Lower leg skin (tissue), 3 donors: ENCODE measurements around the gene RAB11FIP4.

Experiments
- CTCF ChIP-seq, 3 donors: fragments of 450-650 bp; IDR thresholded peaks; one replicate each; pipeline ENCODE4 v1.5.1; 2016; ENCODE audit warnings: antibody characterized with exemption in 3 of 3, mild to moderate bottlenecking in 3 of 3, moderate library complexity in 2 of 3
- POLR2A ChIP-seq, 2 donors: fragments of 450-650 bp; IDR thresholded peaks; one replicate each; pipeline ENCODE4 v1.6.1; 2016 to 2017; ENCODE audit warnings: antibody characterized with exemption in 2 of 2, mild to moderate bottlenecking in 1 of 2, moderate library complexity in 1 of 2

DNA sequence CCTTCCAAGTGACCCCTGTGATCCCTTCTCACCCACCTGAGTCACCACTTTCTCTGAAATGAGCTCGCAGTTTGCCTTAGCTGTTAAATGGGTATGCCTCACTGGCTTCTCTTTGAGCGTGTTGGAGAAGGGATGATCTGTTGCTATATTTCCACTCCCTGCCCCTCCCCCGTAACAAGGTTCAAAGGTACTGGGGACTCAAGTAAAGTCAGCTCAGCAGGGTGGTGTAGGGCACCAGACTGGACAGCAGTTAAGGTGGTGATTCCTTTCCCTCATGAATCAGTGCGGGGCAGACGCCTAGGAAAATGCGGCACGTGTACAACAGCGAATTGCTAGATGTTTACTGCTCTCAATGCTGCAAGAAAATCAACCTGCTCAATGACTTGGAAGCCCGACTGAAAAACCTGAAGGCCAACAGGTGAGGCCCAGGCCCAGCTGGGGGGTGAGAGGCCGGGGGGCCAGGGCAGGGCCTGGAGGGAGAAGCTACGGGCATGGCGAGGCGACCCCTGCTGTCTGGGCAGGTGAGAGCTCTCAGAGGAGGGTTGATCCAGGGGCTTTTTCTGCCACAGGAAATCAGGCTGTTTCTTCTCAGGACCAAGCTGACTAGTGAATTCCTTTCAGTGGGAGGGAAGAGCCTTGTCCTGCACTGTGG lies 130.3 kb downstream of the RAB11FIP4 start:
- TF ChIP-seq CTCF (IDR thresholded peaks at IDR 0.05) (no peak), POLR2A (IDR thresholded peaks at IDR 0.05) (no peak)
